Esophagus (tissue), 2 donors: ENCODE results near the gene TXNRD2. TPM values are rescaled to one million over a fixed set of nuclear protein-coding genes. Genes with fewer than 3 reads are reported as not detected.
A peak's percentile ranks its signal among the peaks of the same experiment; 100 is the strongest.

Source experiments
- H3K27ac ChIP-seq, 2 donors: one replicate each; pipeline ENCODE4 v1.5.1; 2013; ENCODE audit warnings: low read depth in 2 of 2, mild to moderate bottlenecking in 2 of 2, inconsistent platforms in 1 of 2, low read length in 1 of 2, moderate library complexity in 1 of 2
- H3K27me3 ChIP-seq, 2 donors: one replicate each; pipeline ENCODE4 v1.6.1; 2013; ENCODE audit warnings: low read length in 2 of 2, control low read depth in 1 of 2, mild to moderate bottlenecking in 1 of 2; ENCODE audit not compliant: insufficient read depth in 2 of 2, control insufficient read depth in 1 of 2
- H3K36me3 ChIP-seq, 2 donors: one replicate each; pipeline ENCODE4 v1.6.1; 2013; ENCODE audit warnings: low read length in 1 of 2; ENCODE audit not compliant: control insufficient read depth in 2 of 2, insufficient read depth in 2 of 2
- H3K4me1 ChIP-seq, 2 donors: one replicate each; pipeline ENCODE4 v1.6.1; 2013; ENCODE audit warnings: low read length in 1 of 2; ENCODE audit not compliant: control insufficient read depth in 2 of 2, insufficient read depth in 2 of 2
- H3K4me3 ChIP-seq, 2 donors: one replicate each; pipeline ENCODE4 v1.5.1; 2013; ENCODE audit warnings: low read length in 2 of 2, mild to moderate bottlenecking in 2 of 2, low read depth in 1 of 2, moderate library complexity in 1 of 2
- H3K9me3 ChIP-seq, 2 donors: one replicate each; pipeline ENCODE4 v1.6.1; 2013; ENCODE audit warnings: mild to moderate bottlenecking in 2 of 2, low read depth in 1 of 2, low read length in 1 of 2, moderate library complexity in 1 of 2; ENCODE audit not compliant: control insufficient read depth in 2 of 2, insufficient read depth in 1 of 2
- WGBS, 2 donors: extraction: QIAGEN DNeasy Blood & Tissue Kit; methylation state at CpG; one replicate each; pipeline ENCODE4 v1.1.7; 2013; 5-methylcytosine and 5-hydroxymethylcytosine counted together
- polyA plus RNA-seq, 2 donors: library from polyadenylated mRNA; stranded (reverse); fragments of 200-250 nt; gene quantifications; one replicate each; pipeline ENCODE4 v1.2.3, GENCODE V29; 2013
- donor health status: healthy with polysubstance abuse.
- donor health status: Bipolar disorder and iron deficiency.

The TXNRD2 gene
- polyA plus RNA-seq, 2 donors: 9.6 to 20.6 TPM

GRCh38 chr22:19878461-19879245, 63.0 kb downstream of the TXNRD2 start:
- H3K27ac ChIP-seq: no peak overlapping the region
- no peak overlapping the region for H3K4me3 ChIP-seq
- H3K9me3 ChIP-seq: no peaks in the 10 kb centered on the region
- peaks cover 11 to 30% of the 10 kb centered on the region in 2 donors for H3K4me1 ChIP-seq
- H3K36me3 ChIP-seq: peaks cover 0 to 8% of the 10 kb centered on the region in 2 donors
- H3K27me3 ChIP-seq: no peaks in the 10 kb centered on the region
- WGBS, 2 donors: 88 to 91% methylated on average over 16 of the region's 16 CpGs

GRCh38 chr22:19877626-19878339, 63.8 kb downstream of the TXNRD2 start:
- no peaks in the 10 kb centered on the region for H3K9me3 ChIP-seq
- no peak overlapping the region for H3K4me3 ChIP-seq
- peaks cover 12 to 37% of the 10 kb centered on the region in 2 donors for H3K4me1 ChIP-seq
- H3K27me3 ChIP-seq: no peaks in the 10 kb centered on the region
- H3K36me3 ChIP-seq: peaks cover 0 to 7% of the 10 kb centered on the region in 2 donors
- no peak overlapping the region for H3K27ac ChIP-seq
- WGBS, 2 donors: 85 to 86% methylated on average over 20 of the region's 20 CpGs

GRCh38 chr22:19876941-19877625, 64.5 kb downstream of the TXNRD2 start:
- no peaks in the 10 kb centered on the region for H3K9me3 ChIP-seq
- H3K4me3 ChIP-seq: no peak overlapping the region
- H3K27me3 ChIP-seq: no peaks in the 10 kb centered on the region
- no peak overlapping the region for H3K27ac ChIP-seq
- H3K4me1 ChIP-seq: peaks cover 12 to 38% of the 10 kb centered on the region in 2 donors
- WGBS, 2 donors: 89 to 91% methylated on average over 18 of the region's 18 CpGs
- H3K36me3 ChIP-seq: peaks cover 0 to 5% of the 10 kb centered on the region in 2 donors

GRCh38 chr22:19876314-19876940, 65.2 kb downstream of the TXNRD2 start:
- H3K27ac ChIP-seq: no peak overlapping the region
- no peak overlapping the region for H3K4me3 ChIP-seq
- H3K9me3 ChIP-seq: no peaks in the 10 kb centered on the region
- no peaks in the 10 kb centered on the region for H3K27me3 ChIP-seq
- 81 to 87% methylated on average over 21 of the region's 21 CpGs for whole genome bisulfite sequencing, 2 donors
- H3K4me1 ChIP-seq: peaks cover 12 to 35% of the 10 kb centered on the region in 2 donors
- peaks cover 0 to 5% of the 10 kb centered on the region in 2 donors for H3K36me3 ChIP-seq

GRCh38 chr22:19875531-19876313, 65.9 kb downstream of the TXNRD2 start:
- no peaks in the 10 kb centered on the region for H3K27me3 ChIP-seq
- no peaks in the 10 kb centered on the region for H3K9me3 ChIP-seq
- H3K36me3 ChIP-seq: peaks cover 0 to 5% of the 10 kb centered on the region in 2 donors
- peaks cover 12 to 31% of the 10 kb centered on the region in 2 donors for H3K4me1 ChIP-seq
- H3K27ac ChIP-seq: no peak overlapping the region
- no peak overlapping the region for H3K4me3 ChIP-seq
- WGBS, 2 donors: 73 to 75% methylated on average over 23 of the region's 23 CpGs

- Histone ChIP-seq H3K27ac (peak overlapping the region in 1 of 2 donors; percentile 66), H3K9me3 (no peaks in the 10 kb centered on the region), H3K4me3 (no peak overlapping the region), H3K4me1 (peaks cover 7 to 28% of the 10 kb centered on the region in 2 donors), H3K36me3 (peaks cover 0 to 5% of the 10 kb centered on the region in 2 donors), H3K27me3 (no peaks in the 10 kb centered on the region)
- WGBS, 2 donors: 66 to 70% methylated on average over 12 of the region's 12 CpGs
Observed at GRCh38 chr22:19875061-19875530, 66.5 kb downstream of the TXNRD2 start.

- 41 to 56% methylated on average over 27 of the region's 27 CpGs for WGBS, 2 donors
- H3K27ac ChIP-seq: peak overlapping the region; percentile 58 to 66
- no peaks in the 10 kb centered on the region for H3K9me3 ChIP-seq
- no peaks in the 10 kb centered on the region for H3K27me3 ChIP-seq
- peaks cover 0 to 5% of the 10 kb centered on the region in 2 donors for H3K36me3 ChIP-seq
- no peak overlapping the region for H3K4me3 ChIP-seq
- peaks cover 8 to 30% of the 10 kb centered on the region in 2 donors for H3K4me1 ChIP-seq
Observed at GRCh38 chr22:19874307-19875060, 67.1 kb downstream of the TXNRD2 start.

GRCh38 chr22:19873960-19874306, 67.7 kb downstream of the TXNRD2 start:
- 59 to 63% methylated on average over 7 of the region's 7 CpGs for WGBS, 2 donors
- Histone ChIP-seq H3K9me3 (no peaks in the 10 kb centered on the region), H3K36me3 (peaks cover 0 to 5% of the 10 kb centered on the region in 2 donors), H3K27ac (no peak overlapping the region), H3K4me1 (peaks cover 13 to 34% of the 10 kb centered on the region in 2 donors), H3K27me3 (no peaks in the 10 kb centered on the region), H3K4me3 (no peak overlapping the region)
